ENCODE data around the gene HRH1.

HRH1 gene

DNA sequence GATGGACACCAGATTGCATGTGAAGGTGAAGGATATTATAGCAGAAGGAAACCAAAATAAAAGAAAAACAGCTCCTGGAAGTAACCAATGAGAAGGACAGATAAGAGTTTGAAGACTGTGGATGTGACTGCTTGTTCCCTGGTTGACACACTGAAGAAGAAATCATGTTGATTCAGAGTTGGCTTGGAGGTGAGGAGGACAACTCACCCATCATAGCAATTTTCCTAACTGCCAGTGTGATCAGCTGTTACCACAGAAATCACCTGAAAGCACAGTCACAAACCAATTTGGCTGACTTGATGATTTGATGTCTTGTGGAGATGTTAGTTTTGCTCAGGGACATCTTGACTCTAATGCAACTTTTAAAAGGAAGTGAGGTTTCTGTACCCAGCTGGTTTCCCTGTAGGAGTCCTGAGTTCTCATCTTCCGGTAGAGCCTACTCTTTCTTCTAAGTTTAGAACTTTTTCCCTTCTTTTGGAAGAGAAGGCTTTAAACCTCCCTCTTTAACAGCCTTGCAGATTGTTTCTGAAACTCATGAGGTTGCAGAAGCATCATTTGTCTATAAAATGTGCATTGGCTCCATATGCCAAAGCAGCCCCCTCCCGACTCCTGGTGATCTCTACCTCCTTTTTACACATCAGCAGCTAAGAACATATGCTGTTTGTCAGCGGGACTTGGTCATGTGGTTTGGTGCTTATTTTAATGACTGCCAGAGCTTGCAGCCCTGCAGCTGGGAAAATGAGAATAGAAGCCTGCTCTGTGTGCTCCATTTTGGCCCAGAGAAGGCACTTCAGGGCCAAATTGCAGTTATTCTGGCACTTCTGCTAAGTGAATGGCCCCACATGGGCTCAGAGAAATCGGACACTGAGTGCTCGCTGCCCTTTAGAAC is 128.2 kb downstream of the HRH1 start:
- DNase-seq (ENCODE audit: low spot score), result no peak

DNA sequence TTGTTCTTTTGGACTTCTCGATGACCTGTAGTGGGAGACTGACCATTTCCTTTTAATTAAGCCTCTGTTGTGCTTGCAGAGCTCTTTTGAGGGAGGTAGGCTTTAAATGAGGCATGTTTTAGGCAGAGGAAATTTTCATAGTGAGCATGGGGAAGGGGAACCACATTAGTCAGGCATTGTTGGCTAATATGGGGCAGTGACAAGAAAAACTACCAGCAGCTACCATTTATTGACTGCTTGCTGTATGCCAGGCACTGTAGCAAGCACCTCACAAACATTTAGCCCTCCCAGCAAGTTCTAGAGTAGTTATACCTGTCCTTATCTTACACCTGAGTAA is 128.8 kb downstream of the HRH1 start:
- DNase-seq (ENCODE audit: low spot score), result no peak

DNA sequence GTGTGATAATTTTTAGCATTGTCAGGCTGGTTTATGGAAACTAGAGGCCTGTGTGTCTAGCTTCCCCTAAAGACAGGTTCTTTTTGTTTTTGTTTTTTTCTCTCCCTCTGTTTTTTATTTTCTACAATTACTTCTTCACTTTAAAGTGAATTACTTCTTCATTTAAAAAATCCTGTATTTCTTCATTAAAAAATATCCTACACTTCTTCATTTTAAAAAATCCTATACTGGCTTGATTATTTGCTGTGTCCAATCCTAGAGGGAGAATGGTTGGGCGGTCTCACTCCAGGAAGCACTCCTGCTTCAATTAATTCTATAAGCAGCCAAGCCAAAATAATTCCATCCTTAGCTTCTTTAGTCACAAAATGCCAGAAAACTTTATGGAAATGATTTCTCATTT is 129.7 kb downstream of the HRH1 start:
- DNase-seq (ENCODE audit: low spot score), result no peak

DNA sequence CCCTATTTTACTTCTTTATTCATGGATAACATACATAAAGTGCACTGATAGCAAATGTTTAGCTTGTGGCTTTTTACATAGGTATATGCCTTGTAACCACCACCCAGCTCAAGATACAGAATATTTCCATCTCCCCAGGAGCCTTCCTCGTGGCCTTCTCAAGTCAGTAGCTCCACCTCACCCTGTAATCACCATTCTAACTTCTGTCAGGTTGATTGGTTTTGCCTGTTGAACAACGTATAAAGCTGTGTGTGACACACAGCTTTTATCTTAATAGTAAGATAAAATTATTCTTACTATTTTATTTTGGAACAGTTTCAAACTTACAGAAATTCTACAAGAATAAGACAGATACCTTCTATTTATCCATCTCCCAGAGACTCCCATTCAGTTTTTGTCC is 131.2 kb downstream of the HRH1 start:
- no peak for DNase-seq (ENCODE audit: low spot score)

DNA sequence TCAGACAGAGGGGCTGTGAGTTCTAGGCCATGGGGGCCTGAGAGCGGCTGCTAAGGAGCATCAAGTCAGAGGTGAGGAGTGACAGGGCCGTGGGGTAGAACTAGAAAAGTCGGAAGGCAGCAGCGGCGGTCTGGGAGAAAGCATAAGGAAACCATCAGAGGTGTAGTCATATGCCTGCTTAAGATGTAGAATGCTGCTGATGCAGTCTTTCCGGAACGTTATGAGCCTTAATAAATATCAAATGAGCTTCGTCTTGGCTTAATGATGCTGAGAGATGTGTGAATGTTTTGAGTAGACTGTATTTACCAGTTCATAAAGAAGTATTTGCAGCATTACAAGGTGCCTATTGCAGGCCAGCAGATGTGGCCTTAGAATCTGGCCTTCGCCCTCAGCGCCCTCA is 133.1 kb downstream of the HRH1 start:
- no peak for DNase-seq (ENCODE audit: low spot score)

DNA sequence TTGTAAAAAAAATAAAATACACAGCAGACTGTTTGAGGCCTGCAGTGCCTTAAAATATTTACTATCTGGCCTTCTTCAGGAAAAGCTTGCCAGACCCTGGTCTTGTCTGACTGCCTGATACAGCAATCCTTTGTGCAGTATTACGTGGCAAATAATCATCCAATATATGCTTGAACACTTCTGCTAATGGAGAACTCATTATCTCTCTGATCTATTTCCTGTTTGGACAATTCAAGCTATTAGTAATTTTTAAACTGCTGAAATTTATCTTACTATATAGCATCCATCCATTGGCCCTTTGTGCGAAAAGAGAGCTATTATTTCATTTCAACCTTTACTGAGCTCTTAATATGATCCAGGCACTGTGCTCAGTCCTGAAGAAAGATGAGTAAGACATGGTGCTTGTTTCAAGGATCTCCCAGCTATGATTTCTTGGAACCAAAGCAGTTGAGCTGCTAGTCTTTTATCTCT is 133.8 kb downstream of the HRH1 start:
- peak; percentile 35 for DNase-seq (ENCODE audit: low spot score)

DNA sequence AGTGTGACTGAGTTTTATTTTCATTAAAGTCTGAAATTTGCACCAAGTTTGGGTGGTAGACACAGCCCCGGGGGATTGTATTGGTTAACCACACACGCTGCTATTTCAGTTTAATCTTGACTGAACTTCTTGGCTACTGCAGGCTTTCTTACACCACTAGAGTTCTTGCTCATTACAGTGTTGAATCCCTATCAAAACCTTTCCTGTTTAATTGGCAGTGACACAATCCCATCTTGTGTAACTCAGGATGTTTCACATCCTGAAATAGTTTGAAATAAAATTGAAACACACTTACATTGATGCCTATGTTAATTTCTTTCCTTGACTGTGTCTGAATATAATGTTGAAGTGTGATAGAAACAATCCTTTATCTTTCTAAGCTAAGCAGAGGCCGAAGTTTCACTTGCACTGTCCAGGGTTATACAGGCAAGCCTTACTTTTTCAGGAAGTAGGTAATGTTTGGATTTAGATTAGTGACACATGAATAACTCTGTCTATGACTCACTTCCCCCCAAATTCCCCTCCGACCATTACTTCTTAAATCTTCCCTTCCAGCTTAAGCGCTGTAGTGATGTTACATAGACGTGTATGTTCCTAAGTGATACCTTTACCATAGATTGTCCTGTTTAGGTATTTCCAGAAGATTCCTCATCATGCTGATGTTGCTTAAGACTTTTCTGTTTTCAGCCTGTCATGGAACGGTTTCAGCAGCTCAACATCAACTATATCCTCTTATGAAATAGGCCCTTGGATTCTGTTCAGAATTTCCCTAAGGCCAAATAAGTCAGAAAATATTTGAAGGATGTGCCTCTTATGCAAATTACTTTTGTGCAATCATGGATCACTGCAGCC is 134.7 kb downstream of the HRH1 start:
- DNase-seq (ENCODE audit: low spot score), result peak; percentile 91

DNA sequence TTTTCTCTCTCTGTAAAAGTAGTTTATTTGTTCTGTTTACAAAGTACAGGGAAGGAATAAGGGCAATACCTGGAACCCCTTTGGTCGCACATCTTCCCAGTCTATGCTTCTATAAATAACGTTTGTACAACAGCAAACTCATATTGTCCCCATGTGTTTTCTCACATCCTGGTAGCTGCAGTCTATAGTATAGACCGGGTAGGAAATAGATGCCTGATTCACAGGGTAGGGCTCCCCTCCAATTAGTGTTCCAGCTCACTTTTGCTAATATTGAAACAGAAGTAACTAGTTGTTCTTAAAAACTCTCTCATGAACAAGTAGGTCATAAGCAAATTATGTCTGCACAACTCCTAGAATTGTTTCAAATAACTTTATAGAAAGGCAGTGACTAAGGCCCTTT is 135.6 kb downstream of the HRH1 start:
- no peak for DNase-seq (ENCODE audit: low spot score)

DNA sequence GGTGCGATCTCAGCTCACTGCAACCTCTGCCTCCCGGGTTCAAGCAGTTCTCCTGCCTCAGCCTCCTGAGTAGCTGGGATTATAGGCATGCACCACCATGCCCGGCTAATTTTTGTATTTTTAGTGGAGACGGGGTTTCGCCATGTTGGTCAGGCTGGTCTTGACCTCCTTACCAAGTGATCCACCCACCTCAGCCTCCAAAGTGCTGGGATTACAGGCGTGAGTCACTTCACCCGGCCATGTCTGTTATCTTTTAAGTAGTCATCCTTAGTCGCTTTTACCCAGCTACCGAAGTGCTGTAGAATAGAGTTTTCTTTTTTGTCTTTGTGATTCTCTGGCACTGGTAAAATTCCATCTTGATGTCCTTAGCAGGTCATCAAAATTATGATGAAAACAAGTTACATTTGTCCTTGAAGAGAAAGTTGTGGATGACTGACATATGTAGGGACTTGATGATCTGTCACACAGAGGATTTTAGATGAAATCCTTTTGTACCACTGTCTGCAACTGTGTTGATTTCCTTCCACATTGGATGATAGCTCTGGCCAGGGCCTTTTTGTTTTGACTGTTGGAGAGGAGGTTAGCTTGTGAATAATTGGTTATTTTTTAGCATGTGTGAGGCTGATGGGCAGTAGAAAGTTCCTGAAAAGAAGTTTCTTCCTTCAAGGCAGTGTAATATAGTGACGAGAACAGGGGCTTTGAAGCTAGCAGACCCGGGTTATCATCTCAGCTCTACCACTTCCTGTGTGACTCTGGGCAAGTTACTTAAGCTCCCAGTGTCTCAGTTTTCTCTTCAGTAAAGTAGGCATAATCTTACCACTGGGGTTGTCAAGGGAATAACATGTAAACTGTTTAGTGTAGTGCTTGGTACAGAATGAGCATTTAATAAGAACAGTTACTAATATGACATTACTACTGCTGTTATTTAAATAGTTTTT is 136.7 kb downstream of the HRH1 start:
- peak; percentile 42 for DNase-seq (ENCODE audit: low spot score)

DNA sequence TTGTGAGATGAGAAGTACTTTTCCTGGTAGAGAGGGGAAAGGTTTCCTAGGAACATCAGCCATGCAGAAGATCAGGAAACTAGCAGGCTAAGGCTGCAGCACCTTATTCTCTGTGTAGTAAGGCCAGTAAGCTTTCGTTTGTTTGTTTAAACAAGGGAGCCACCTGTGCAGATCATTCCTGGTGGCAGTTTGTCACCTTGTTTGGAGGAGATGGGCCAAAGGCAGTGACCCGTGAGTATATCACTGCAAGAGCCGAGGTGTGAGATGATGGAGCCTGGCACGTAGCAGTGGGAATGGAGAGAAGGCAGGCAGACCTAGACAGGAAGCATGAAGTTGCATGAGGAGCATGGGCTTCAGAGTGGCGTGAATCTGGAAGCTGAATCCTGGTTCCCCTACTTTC is 137.5 kb downstream of the HRH1 start:
- DNase-seq (ENCODE audit: low spot score), result peak; percentile 38

DNA sequence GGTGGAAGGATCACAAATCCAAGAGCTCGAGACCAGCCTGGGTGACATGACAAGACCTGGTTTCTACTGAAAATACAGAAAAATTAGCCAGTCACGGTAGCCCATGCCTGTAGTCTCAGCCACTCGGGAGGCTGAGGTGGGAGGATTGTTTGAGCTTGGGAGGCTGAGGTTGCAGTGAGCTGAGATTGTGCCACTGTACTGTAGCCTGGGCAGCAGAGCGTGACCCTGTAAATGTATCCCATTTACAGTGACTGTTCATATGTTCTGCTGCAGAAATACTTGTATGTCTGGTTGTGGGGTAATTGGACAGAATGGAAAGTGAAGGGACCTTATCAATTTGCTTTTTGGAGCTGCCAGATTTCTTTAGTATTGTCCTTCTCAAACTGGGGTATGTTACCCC is 142.8 kb downstream of the HRH1 start:
- DNase-seq (ENCODE audit: low spot score), result no peak

DNA sequence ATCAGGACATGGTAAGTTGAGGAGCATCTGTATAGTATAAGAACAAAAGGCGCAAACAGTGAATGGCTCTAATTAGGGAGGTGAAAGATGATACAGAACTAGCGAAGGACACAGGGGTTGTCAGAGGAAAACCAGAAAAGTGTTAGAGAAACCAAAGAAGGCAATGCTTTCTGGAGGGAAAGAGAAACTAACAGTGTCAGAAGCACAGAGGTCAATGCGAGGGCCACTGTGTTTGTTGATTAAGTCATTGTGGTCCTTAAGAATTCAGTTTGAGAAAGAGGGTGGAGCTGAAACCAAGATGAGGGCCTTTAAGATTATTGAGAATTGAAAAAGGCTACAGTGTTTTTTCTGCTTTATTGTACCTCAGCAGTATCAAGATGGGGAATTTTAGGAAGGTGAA is 146.7 kb downstream of the HRH1 start:
- no peak for DNase-seq (ENCODE audit: low spot score)

DNA sequence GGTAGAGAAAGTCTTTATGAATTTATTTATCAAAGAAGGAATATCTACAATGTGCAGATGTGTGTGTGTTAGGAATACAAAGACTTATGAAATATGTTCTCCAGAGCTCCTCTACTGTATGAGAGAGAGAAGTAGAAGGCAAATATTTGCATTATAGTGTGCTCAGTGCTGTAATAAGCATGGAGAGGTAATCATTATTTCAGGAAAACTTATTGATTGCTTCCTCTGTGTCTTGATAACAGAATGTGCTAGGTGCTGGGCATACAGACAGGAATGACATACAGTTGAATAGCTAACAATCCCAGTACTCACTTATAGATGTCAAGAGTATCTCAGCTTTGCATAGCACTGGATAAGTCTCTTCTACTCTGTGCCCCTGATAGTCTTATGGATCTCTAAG is 148.2 kb downstream of the HRH1 start:
- no peak for DNase-seq (ENCODE audit: low spot score)

DNA sequence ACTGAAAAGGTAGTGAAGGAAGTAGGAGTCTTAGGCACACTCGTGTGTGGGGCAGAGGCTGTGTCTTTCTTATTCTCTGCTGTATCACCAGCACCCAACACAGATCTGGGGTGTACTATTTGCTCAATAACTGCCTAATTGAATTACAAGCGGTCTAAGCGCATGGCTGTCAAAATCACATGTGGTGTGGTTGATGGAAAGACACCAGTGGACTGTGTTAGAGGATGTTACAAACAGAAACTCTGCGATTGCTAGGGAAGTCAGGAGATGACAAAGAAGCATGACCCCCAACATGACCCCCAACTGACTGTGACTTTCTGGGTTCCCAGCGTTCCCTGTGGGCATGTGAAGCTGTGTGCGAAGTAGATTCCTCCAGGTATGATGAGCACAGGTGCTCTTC is 149.9 kb downstream of the HRH1 start:
- DNase-seq (ENCODE audit: low spot score), result no peak

DNA sequence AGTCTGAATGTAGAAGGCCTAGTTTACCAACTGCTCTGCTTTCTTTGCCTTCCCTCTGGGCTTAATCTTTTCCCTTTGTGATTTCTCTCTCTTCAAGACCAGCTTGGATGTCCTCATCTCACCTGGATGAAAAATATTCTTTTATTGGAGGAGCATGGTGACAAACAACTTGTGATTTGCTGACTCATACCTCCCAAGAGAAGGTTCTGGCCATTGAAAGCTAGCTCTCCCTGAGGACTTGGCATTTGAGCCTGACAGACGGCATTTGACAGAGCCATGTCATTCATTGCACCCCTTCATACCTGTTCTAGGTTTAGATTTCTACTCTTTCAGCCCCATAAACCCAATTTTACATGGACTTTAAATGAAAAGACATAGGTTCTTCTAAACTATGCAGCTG is 151.2 kb downstream of the HRH1 start:
- peak; percentile 63 for DNase-seq (ENCODE audit: low spot score)

DNA sequence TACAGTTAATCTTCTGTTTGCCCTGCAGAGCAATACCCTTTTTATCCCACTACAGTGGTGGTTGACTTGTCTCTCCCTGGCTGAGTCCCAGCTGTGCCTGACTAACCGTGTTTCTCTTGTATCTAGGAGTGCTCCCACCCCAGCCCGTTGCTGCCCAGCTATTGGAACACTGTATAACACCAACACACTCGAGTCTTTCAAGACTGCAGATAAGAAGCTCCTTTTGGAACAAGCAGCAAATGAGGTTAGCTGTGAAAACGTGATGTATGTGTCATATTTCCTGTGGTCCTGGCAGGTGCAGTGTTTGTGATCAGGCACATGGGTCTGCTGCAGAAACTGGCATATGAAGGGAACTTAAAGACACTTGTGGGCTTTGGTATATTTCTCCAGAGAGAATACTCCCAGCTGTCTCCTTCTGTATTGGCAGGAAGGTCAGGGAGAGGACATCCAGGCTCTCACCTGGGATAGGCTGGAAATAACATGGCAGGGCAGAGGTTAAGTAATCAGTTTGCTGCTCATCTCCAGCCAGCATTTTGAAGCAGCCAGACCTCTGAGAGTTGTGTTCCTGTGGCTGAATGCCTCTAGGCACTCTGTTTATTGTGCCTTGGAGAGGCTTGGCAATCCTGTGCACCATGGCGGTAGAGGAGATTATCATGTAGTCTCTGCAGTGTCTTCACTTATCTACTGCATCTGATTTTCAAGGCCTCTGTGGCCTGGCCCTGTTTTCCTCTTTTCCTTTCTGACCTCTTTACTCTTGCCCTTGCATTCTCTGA is 152.7 kb downstream of the HRH1 start:
- DNase-seq (ENCODE audit: low spot score), result no peak

DNA sequence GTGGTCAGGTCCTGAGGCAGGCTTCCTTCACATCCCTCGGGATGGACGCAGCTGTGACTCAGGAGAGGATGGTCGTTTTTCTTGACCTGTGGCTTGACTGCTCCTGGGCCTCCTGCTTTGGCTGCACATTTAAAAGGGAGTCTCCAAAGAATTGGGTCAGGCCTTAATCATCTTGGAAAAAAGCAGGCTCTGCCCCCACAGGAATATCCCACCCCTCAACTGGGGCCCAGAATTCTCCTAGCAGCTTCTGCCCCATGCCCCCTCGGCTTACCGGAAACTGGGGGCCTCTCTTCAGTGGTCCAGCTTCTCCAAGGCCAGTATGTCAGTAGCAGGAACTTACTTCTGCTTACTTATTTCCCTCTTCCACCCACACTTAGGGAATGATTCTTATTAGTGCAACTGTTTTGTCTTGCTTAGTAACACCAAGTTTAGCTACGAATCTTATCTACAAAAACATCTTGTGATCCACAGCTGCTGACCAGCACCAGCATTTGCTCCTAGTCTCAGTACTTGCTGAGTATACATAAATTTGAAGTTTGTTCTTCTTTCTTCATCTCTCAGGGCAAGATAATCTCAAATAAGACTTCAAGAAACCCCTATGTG is 153.6 kb downstream of the HRH1 start:
- DNase-seq (ENCODE audit: low spot score), result no peak

DNA sequence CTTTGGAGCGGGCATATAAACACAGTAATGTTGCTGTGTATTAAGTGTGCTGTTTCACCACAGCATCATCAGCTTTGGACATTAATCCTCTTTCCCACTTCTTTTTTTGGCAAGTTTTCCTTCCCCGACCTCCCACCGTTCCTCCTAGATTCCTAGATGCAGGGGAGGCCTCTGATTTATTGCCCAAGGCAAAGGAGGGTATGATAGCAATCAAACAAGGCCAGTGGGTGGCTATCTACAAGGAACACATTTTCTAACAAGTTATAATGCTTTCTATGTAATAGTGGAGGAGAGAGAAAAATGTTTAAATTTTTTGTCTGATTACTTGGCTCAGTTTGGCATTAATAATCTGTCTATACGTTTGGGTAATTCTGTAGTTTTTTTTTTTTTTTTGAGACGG is 156.0 kb downstream of the HRH1 start:
- no peak for DNase-seq (ENCODE audit: low spot score)

DNA sequence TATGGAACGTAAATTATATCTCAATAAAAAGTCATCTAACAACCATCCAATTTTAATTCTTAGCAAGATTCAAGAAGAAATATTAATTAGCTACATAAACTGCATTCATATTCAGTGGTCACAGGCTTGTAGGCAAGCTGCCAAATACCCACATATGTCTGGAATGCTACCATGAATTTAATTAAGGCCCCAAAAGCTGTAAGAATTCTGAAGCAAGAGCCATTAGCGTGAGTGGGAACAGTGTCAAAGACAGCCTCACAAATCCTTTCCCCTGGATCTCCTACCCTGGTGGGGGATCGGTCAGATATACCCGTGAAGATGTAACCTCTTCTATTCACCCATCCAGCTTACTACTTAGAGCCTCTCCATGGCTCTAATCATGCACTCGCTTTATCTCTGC is 157.9 kb downstream of the HRH1 start:
- DNase-seq (ENCODE audit: low spot score), result no peak

Measured in kidney tubule cell (primary cell).